Measurements from ENCODE around the gene KRTAP12-2.

Gene KRTAP12-2

GRCh38 chr21:44702973-44703730 is 36.4 kb upstream of the KRTAP12-2 start:
- no peaks in the 10 kb centered on the region for H3K36me3 ChIP-seq (ENCODE audit: control insufficient read depth, insufficient read depth, low read length)
- H3K9ac ChIP-seq (ENCODE audit: low read length), result peak overlapping the region; percentile 52
- no peak overlapping the region for H4K8ac ChIP-seq (ENCODE audit: low read depth, low read length)
- no peak overlapping the region for H3K27ac ChIP-seq (ENCODE audit: low read depth, low read length)
- H3K56ac ChIP-seq (ENCODE audit: low read length), result peak overlapping the region; percentile 78
- peak overlapping the region; percentile 79 for H3K4ac ChIP-seq (ENCODE audit: low read depth, low read length)
- H3K79me2 ChIP-seq (ENCODE audit: control insufficient read depth, insufficient read depth, low read length), result peaks cover 10% of the 10 kb centered on the region
- H3K79me1 ChIP-seq (ENCODE audit: low read length), result peaks cover 10% of the 10 kb centered on the region
- H3K18ac ChIP-seq (ENCODE audit: low read length), result peak overlapping the region; percentile 42
- no peak overlapping the region for H3K23ac ChIP-seq (ENCODE audit: low read length)
- no peak overlapping the region for H4K5ac ChIP-seq (ENCODE audit: low read length)
- H2BK15ac ChIP-seq (replicated peaks; ENCODE audit: low read depth), result no peak overlapping the region
- no peaks in the 10 kb centered on the region for H3K27me3 ChIP-seq (ENCODE audit: insufficient read depth, low read length, poor library complexity)
- no CpG with 5 or more reads among the region's 16 CpGs for WGBS (ENCODE audit: extremely low coverage, insufficient coverage, low lambda C conversion rate)
- peak overlapping the region; percentile 71 for H2BK5ac ChIP-seq (ENCODE audit: low read length)
- H2BK120ac ChIP-seq (ENCODE audit: low read depth, low read length), result no peak overlapping the region
- no peak overlapping the region for H3K4me2 ChIP-seq (ENCODE audit: low read length)
- no peak overlapping the region for H3K4me3 ChIP-seq (ENCODE audit: low read length)
- peaks cover 21% of the 10 kb centered on the region for H3K4me1 ChIP-seq (ENCODE audit: control insufficient read depth, low read depth, low read length)
- DNase-seq, result no peak
- H2AK5ac ChIP-seq (ENCODE audit: low read length), result peak overlapping the region; percentile 87

DNA sequence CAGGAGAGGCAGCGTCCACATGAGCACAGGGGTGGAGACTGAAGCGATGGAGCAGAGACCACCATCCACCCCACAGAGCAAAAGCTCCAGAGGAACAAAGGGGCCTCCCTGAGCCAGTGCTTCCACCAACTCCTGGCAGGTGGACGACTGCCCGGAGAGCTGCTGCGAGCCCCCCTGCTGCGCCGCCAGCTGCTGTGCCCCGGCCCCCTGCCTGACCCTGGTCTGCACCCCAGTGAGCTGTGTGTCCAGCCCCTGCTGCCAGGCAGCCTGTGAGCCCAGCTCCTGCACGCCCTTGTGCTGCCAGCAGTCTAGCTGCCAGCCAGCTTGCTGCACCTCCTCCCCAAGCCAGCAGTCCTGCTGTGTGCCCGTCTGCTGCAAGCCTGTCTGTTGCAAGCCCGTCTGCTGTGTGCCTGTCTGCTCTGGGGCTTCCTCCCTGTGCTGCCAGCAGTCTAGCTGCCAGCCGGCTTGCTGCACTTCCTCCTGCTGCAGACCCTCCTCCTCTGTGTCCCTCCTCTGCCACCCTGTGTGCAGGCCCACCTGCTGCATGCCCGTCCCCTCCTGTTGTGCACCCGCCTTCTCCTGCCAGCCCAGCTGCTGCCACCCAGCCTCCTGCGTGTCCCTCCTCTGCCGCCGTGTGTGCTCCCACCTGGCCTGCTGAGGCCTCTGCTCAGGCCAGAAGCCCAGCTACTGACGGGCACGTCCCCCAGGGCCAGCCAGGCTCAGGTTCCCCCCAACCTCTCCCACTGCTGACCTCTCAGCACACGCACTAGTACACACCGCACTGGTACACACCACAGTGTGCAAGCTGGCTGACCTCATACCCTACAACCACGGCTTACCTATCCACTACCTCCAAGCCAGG is 35.6 kb upstream of the KRTAP12-2 start:
- no CpG with 5 or more reads among the region's 22 CpGs for WGBS (ENCODE audit: extremely low coverage, insufficient coverage, low lambda C conversion rate)
- Histone ChIP-seq H3K4me1 (ENCODE audit: control insufficient read depth, low read depth, low read length) (peaks cover 21% of the 10 kb centered on the region), H3K4me2 (ENCODE audit: low read length) (no peak overlapping the region), H2BK5ac (ENCODE audit: low read length) (peak overlapping the region; percentile 51), H2BK120ac (ENCODE audit: low read depth, low read length) (no peak overlapping the region), H3K9ac (ENCODE audit: low read length) (peak overlapping the region; percentile 37), H3K79me2 (ENCODE audit: control insufficient read depth, insufficient read depth, low read length) (peaks cover 10% of the 10 kb centered on the region), H3K27ac (ENCODE audit: low read depth, low read length) (no peak overlapping the region), H2AK5ac (ENCODE audit: low read length) (peak overlapping the region; percentile 87), H3K27me3 (ENCODE audit: insufficient read depth, low read length, poor library complexity) (no peaks in the 10 kb centered on the region), H3K4ac (ENCODE audit: low read depth, low read length) (no peak overlapping the region), H3K56ac (ENCODE audit: low read length) (peak overlapping the region; percentile 78), H3K36me3 (ENCODE audit: control insufficient read depth, insufficient read depth, low read length) (no peaks in the 10 kb centered on the region), H4K5ac (ENCODE audit: low read length) (no peak overlapping the region), H3K23ac (ENCODE audit: low read length) (peak overlapping the region; percentile 50), H2BK15ac (replicated peaks; ENCODE audit: low read depth) (no peak overlapping the region), H3K18ac (ENCODE audit: low read length) (peak overlapping the region; percentile 42), H3K79me1 (ENCODE audit: low read length) (peaks cover 10% of the 10 kb centered on the region), H4K8ac (ENCODE audit: low read depth, low read length) (no peak overlapping the region), H3K4me3 (ENCODE audit: low read length) (no peak overlapping the region)
- DNase-seq, result no peak

GRCh38 chr21:44701541-44701940 is 34.8 kb upstream of the KRTAP12-2 start:
- Histone ChIP-seq H4K5ac (ENCODE audit: low read length) (no peak overlapping the region), H2BK120ac (ENCODE audit: low read depth, low read length) (no peak overlapping the region), H3K9ac (ENCODE audit: low read length) (no peak overlapping the region), H4K8ac (ENCODE audit: low read depth, low read length) (no peak overlapping the region), H3K36me3 (ENCODE audit: control insufficient read depth, insufficient read depth, low read length) (no peaks in the 10 kb centered on the region), H3K79me2 (ENCODE audit: control insufficient read depth, insufficient read depth, low read length) (peaks cover 10% of the 10 kb centered on the region), H3K18ac (ENCODE audit: low read length) (no peak overlapping the region), H3K79me1 (ENCODE audit: low read length) (peaks cover 10% of the 10 kb centered on the region), H2AK5ac (ENCODE audit: low read length) (peak overlapping the region; percentile 24), H3K27ac (ENCODE audit: low read depth, low read length) (no peak overlapping the region), H3K4me3 (ENCODE audit: low read length) (no peak overlapping the region), H3K4ac (ENCODE audit: low read depth, low read length) (no peak overlapping the region), H3K27me3 (ENCODE audit: insufficient read depth, low read length, poor library complexity) (no peaks in the 10 kb centered on the region), H3K56ac (ENCODE audit: low read length) (peak overlapping the region; percentile 78), H3K23ac (ENCODE audit: low read length) (no peak overlapping the region), H2BK15ac (replicated peaks; ENCODE audit: low read depth) (no peak overlapping the region), H3K4me2 (ENCODE audit: low read length) (no peak overlapping the region), H2BK5ac (ENCODE audit: low read length) (no peak overlapping the region), H3K4me1 (ENCODE audit: control insufficient read depth, low read depth, low read length) (peaks cover 21% of the 10 kb centered on the region)
- WGBS (ENCODE audit: extremely low coverage, insufficient coverage, low lambda C conversion rate), result no CpG with 5 or more reads among the region's 12 CpGs
- DNase-seq, result no peak

DNA sequence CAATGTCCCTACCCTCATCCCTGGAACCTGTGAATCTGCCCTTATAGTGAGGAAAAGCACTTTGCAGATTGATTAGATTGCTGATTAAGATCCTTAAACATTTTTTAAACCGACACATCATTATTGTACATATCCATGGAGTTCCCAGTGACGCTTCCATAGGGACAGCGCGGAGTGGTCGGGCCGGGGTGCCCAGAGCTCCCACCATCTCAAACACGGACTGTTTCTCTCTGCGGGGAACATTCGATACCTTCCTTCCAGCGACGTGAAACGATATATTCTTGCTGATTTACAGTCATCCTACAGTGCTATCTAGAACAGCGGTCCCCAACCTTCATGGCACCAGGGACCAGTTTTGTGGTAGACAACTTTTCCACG is 34.3 kb upstream of the KRTAP12-2 start:
- no peak overlapping the region for H2BK120ac ChIP-seq (ENCODE audit: low read depth, low read length)
- no peak overlapping the region for H3K4ac ChIP-seq (ENCODE audit: low read depth, low read length)
- H3K4me1 ChIP-seq (ENCODE audit: control insufficient read depth, low read depth, low read length), result peaks cover 17% of the 10 kb centered on the region
- no peak overlapping the region for H3K56ac ChIP-seq (ENCODE audit: low read length)
- H4K5ac ChIP-seq (ENCODE audit: low read length), result no peak overlapping the region
- no CpG with 5 or more reads among the region's 14 CpGs for WGBS (ENCODE audit: extremely low coverage, insufficient coverage, low lambda C conversion rate)
- no peak overlapping the region for H2BK15ac ChIP-seq (replicated peaks; ENCODE audit: low read depth)
- H3K23ac ChIP-seq (ENCODE audit: low read length), result no peak overlapping the region
- no peak overlapping the region for H3K9ac ChIP-seq (ENCODE audit: low read length)
- H3K36me3 ChIP-seq (ENCODE audit: control insufficient read depth, insufficient read depth, low read length), result no peaks in the 10 kb centered on the region
- no peaks in the 10 kb centered on the region for H3K27me3 ChIP-seq (ENCODE audit: insufficient read depth, low read length, poor library complexity)
- H3K4me3 ChIP-seq (ENCODE audit: low read length), result no peak overlapping the region
- DNase-seq, result no peak
- H3K79me2 ChIP-seq (ENCODE audit: control insufficient read depth, insufficient read depth, low read length), result peaks cover 10% of the 10 kb centered on the region
- H2AK5ac ChIP-seq (ENCODE audit: low read length), result no peak overlapping the region
- peaks cover 7% of the 10 kb centered on the region for H3K79me1 ChIP-seq (ENCODE audit: low read length)
- no peak overlapping the region for H2BK5ac ChIP-seq (ENCODE audit: low read length)
- no peak overlapping the region for H3K27ac ChIP-seq (ENCODE audit: low read depth, low read length)
- no peak overlapping the region for H3K18ac ChIP-seq (ENCODE audit: low read length)
- H3K4me2 ChIP-seq (ENCODE audit: low read length), result no peak overlapping the region
- no peak overlapping the region for H4K8ac ChIP-seq (ENCODE audit: low read depth, low read length)

GRCh38 chr21:44700101-44701022 is 33.6 kb upstream of the KRTAP12-2 start:
- Histone ChIP-seq H3K4me2 (ENCODE audit: low read length) (no peak overlapping the region), H4K8ac (ENCODE audit: low read depth, low read length) (no peak overlapping the region), H3K36me3 (ENCODE audit: control insufficient read depth, insufficient read depth, low read length) (no peaks in the 10 kb centered on the region), H3K4ac (ENCODE audit: low read depth, low read length) (no peak overlapping the region), H2BK120ac (ENCODE audit: low read depth, low read length) (no peak overlapping the region), H3K27ac (ENCODE audit: low read depth, low read length) (no peak overlapping the region), H3K4me1 (ENCODE audit: control insufficient read depth, low read depth, low read length) (peaks cover 16% of the 10 kb centered on the region), H3K9ac (ENCODE audit: low read length) (no peak overlapping the region), H4K5ac (ENCODE audit: low read length) (no peak overlapping the region), H3K79me1 (ENCODE audit: low read length) (peaks cover 7% of the 10 kb centered on the region), H2BK5ac (ENCODE audit: low read length) (no peak overlapping the region), H2BK15ac (replicated peaks; ENCODE audit: low read depth) (no peak overlapping the region), H3K18ac (ENCODE audit: low read length) (no peak overlapping the region), H2AK5ac (ENCODE audit: low read length) (no peak overlapping the region), H3K4me3 (ENCODE audit: low read length) (no peak overlapping the region), H3K23ac (ENCODE audit: low read length) (no peak overlapping the region), H3K27me3 (ENCODE audit: insufficient read depth, low read length, poor library complexity) (no peaks in the 10 kb centered on the region), H3K79me2 (ENCODE audit: control insufficient read depth, insufficient read depth, low read length) (peaks cover 12% of the 10 kb centered on the region), H3K56ac (ENCODE audit: low read length) (peak overlapping the region; percentile 9)
- no CpG with 5 or more reads among the region's 21 CpGs for WGBS (ENCODE audit: extremely low coverage, insufficient coverage, low lambda C conversion rate)
- no peak for DNase-seq

All from mesendoderm (in vitro differentiated cells).